Measurements from ENCODE around the gene SLBP. TPM values are rescaled to one million over a fixed set of nuclear protein-coding genes. Genes with fewer than 3 reads are reported as not detected.

The SLBP gene
- total RNA-seq, 2 donors from 2014 or later: 29.8 to 30.5 TPM

- H3K27ac ChIP-seq: no peak overlapping the region
- H3K9me3 ChIP-seq: no peaks in the 10 kb centered on the region
- H3K36me3 ChIP-seq: no peaks in the 10 kb centered on the region
- DNase-seq (ENCODE audit: low spot score) (no peak), ATAC-seq (ENCODE audit: insufficient number of reproducible peaks, low FRiP score, low read depth) (no peak)
- H3K4me3 ChIP-seq: no peak overlapping the region
- TF ChIP-seq CTCF (IDR thresholded peaks at IDR 0.05): no peak
- no peaks in the 10 kb centered on the region for H3K4me1 ChIP-seq (ENCODE audit: control insufficient read depth in 1 of 2, low read depth in 2 of 2)
- H3K27me3 ChIP-seq (replicated peaks; ENCODE audit: insufficient read depth): no peaks in the 10 kb centered on the region
These were observed 39.2 kb upstream of the SLBP start for GRCh38 chr4:1751155-1751918.

DNA sequence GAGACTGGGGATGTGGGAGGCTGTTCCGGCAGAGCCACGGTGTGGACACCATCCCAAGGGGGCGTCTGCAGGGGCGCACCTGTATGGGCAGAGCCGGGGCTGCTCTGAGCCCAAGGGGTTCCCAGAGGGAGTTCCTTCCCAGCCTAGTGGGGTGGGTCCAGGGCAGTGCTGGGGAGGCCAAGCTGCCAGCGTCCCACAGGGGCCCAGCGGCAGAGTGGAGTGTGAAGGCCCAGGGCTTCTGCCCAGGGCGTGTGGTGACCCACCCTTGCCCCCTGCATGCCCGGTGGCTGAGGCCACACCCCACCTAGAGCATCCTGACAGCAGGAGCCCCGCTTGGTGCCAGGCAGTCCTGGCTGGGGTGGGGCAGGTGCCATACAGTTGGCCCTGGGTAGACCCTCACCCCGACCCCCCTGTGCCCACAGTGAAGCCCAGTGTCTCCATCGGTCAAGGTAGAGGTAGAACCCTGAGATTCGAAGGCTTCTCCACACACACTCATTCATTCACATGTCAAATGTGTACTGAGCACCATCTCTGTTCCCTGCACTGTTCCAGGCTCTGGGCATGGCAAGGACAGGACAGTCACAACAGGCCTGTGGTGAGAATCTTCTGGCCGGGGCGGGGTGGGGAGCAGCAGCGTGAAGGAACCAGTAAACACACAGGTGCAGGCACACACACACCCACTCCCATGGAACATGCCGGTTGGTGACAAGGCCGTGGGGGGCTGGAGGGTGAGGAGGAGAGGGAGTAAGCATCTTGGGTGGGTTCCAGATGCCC is 38.4 kb upstream of the SLBP start:
- no peak for ATAC-seq (ENCODE audit: insufficient number of reproducible peaks, low FRiP score, low read depth)
- Histone ChIP-seq H3K27me3 (replicated peaks; ENCODE audit: insufficient read depth) (no peaks in the 10 kb centered on the region), H3K4me1 (ENCODE audit: control insufficient read depth in 1 of 2, low read depth in 2 of 2) (no peaks in the 10 kb centered on the region), H3K9me3 (no peaks in the 10 kb centered on the region), H3K36me3 (no peaks in the 10 kb centered on the region), H3K4me3 (no peak overlapping the region), H3K27ac (no peak overlapping the region)
- TF ChIP-seq CTCF (IDR thresholded peaks at IDR 0.05): no peak
- no peak for DNase-seq (ENCODE audit: low spot score)

- no peaks in the 10 kb centered on the region for H3K36me3 ChIP-seq
- no peaks in the 10 kb centered on the region for H3K4me1 ChIP-seq (ENCODE audit: control insufficient read depth in 1 of 2, low read depth in 2 of 2)
- no peak overlapping the region for H3K27ac ChIP-seq
- H3K4me3 ChIP-seq: no peak overlapping the region
- no peaks in the 10 kb centered on the region for H3K27me3 ChIP-seq (replicated peaks; ENCODE audit: insufficient read depth)
- no peaks in the 10 kb centered on the region for H3K9me3 ChIP-seq
- no peak for TF ChIP-seq CTCF (IDR thresholded peaks at IDR 0.05)
- DNase-seq (ENCODE audit: low spot score): no peak
- ATAC-seq (ENCODE audit: insufficient number of reproducible peaks, low FRiP score, low read depth): no peak
These were observed 37.7 kb upstream of the SLBP start for GRCh38 chr4:1749826-1750225.

DNA sequence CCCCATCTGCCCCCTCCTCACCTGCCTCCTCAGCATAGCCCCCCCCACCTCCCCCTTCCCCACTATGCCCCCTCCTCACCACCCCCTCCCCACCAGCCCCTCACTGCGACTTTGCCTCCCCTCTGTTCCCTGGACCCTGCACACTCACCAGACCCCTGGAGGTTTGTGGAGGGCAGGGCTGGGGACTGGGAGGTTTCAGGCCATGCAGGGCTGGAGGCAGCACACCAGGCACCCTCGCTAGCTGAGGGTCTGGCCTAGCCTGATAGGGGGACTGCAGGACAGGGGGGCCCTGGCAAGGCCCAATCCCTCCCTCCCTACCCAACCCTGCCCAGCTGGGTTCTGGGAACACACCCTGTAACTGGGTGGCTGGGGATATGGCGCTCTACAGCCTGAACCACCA is 37.3 kb upstream of the SLBP start:
- no peak for TF ChIP-seq CTCF (IDR thresholded peaks at IDR 0.05)
- no peaks in the 10 kb centered on the region for H3K36me3 ChIP-seq
- H3K27me3 ChIP-seq (replicated peaks; ENCODE audit: insufficient read depth): no peaks in the 10 kb centered on the region
- no peak overlapping the region for H3K4me3 ChIP-seq
- no peak for DNase-seq (ENCODE audit: low spot score)
- H3K27ac ChIP-seq: no peak overlapping the region
- no peak for ATAC-seq (ENCODE audit: insufficient number of reproducible peaks, low FRiP score, low read depth)
- no peaks in the 10 kb centered on the region for H3K9me3 ChIP-seq
- no peaks in the 10 kb centered on the region for H3K4me1 ChIP-seq (ENCODE audit: control insufficient read depth in 1 of 2, low read depth in 2 of 2)

DNA sequence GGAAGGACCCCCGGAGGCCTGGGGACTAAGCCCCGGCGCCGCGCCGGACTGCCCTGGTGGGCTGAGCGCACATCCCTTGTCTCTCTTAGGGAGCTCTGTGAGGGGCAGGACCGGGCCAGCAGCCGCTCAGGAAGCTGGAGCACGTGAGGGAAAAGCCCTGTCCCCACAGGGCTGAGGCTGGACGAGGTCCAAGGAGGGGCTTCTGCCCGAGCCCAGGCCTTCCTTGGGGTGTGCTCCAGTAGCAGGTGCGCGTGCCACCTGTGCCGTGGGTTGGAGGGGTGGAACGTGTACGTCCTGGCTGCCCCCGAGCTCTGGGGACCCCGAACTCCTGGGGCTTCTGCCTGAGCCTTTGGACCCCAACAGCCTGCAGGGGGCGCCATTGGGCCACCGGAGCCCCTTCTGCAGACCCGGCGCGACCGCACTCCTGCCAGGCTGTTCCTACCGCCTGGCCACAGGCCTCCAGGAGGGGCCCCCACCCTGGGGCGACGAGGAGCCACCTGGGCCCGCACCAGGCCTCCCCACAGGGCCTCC is 36.4 kb upstream of the SLBP start:
- Histone ChIP-seq H3K27ac (no peak overlapping the region), H3K4me1 (ENCODE audit: control insufficient read depth in 1 of 2, low read depth in 2 of 2) (no peaks in the 10 kb centered on the region), H3K4me3 (no peak overlapping the region), H3K36me3 (no peaks in the 10 kb centered on the region), H3K27me3 (replicated peaks; ENCODE audit: insufficient read depth) (no peaks in the 10 kb centered on the region), H3K9me3 (no peaks in the 10 kb centered on the region)
- TF ChIP-seq CTCF (IDR thresholded peaks at IDR 0.05): peak; percentile 49
- DNase-seq (ENCODE audit: low spot score) (no peak), ATAC-seq (ENCODE audit: insufficient number of reproducible peaks, low FRiP score, low read depth) (no peak)
